ENCODE data around the gene CENPM. TPM values are rescaled to one million over a fixed set of nuclear protein-coding genes. Genes with fewer than 3 reads are reported as not detected.

CENPM gene
- polyA plus RNA-seq, 6 donors from 2014 or later = 41.2 to 70.9 (median 53.0) TPM

- Mint-ChIP-seq H3K27me3 (no peaks in the 10 kb centered on the region), H3K27ac (peak overlapping the region; percentile 97 to 100 (median 99)), H3K9me3 (no peaks in the 10 kb centered on the region), H3K4me1 (peaks cover 38 to 82% (median 78%) of the 10 kb centered on the region in 3 donors), H3K4me3 (peak overlapping the region; percentile 68 to 98 (median 96)), H3K36me3 (peaks cover 5 to 15% of the 10 kb centered on the region in 2 donors)
- no peak for ATAC-seq (ENCODE audit: low read depth in 2 of 2)
- DNase-seq = no peak
These were observed 23.9 kb downstream of the CENPM start for GRCh38 chr22:41922940-41923594.

- Mint-ChIP-seq H3K27ac (peak overlapping the region; percentile 97 to 100 (median 99)), H3K4me3 (peak overlapping the region; percentile 54 to 98 (median 82)), H3K36me3 (peaks cover 5 to 15% of the 10 kb centered on the region in 2 donors), H3K4me1 (peaks cover 37 to 82% (median 78%) of the 10 kb centered on the region in 3 donors), H3K27me3 (no peaks in the 10 kb centered on the region), H3K9me3 (no peaks in the 10 kb centered on the region)
- no peak for ATAC-seq (ENCODE audit: low read depth in 2 of 2)
- DNase-seq = no peak
These were observed 24.6 kb downstream of the CENPM start for GRCh38 chr22:41922328-41922727.

- Mint-ChIP-seq H3K36me3 (peaks cover 5 to 8% of the 10 kb centered on the region in 2 donors), H3K9me3 (no peaks in the 10 kb centered on the region), H3K27me3 (peaks cover 0 to 11% (median 0%) of the 10 kb centered on the region in 3 donors), H3K27ac (peak overlapping the region; percentile 97 to 100 (median 99)), H3K4me1 (peaks cover 47 to 89% (median 87%) of the 10 kb centered on the region in 3 donors), H3K4me3 (peak overlapping the region; percentile 79 to 98 (median 87))
- ATAC-seq (ENCODE audit: low read depth in 2 of 2) (peak; percentile 10 to 15), DNase-seq (peak; percentile 81)
These were observed 26.5 kb downstream of the CENPM start for GRCh38 chr22:41920271-41920976.

- H3K4me1 Mint-ChIP-seq = peaks cover 44 to 87% (median 81%) of the 10 kb centered on the region in 3 donors
- H3K9me3 Mint-ChIP-seq = no peaks in the 10 kb centered on the region
- H3K27ac Mint-ChIP-seq = peak overlapping the region; percentile 97 to 100 (median 99)
- peak overlapping the region; percentile 79 to 98 (median 87) for H3K4me3 Mint-ChIP-seq
- peak; percentile 88 for DNase-seq
- peaks cover 0 to 11% (median 0%) of the 10 kb centered on the region in 3 donors for H3K27me3 Mint-ChIP-seq
- peaks cover 0 to under 1% of the 10 kb centered on the region in 2 donors for H3K36me3 Mint-ChIP-seq
- peak; percentile 43 to 49 for ATAC-seq (ENCODE audit: low read depth in 2 of 2)
These were observed 27.4 kb downstream of the CENPM start for GRCh38 chr22:41919357-41920224.

GRCh38 chr22:41917903-41918791, 28.8 kb downstream of the CENPM start:
- H3K4me3 Mint-ChIP-seq = peak overlapping the region; percentile 33 to 98 (median 87)
- no peaks in the 10 kb centered on the region for H3K36me3 Mint-ChIP-seq
- peaks cover 4 to 11% (median 4%) of the 10 kb centered on the region in 3 donors for H3K27me3 Mint-ChIP-seq
- H3K27ac Mint-ChIP-seq = peak overlapping the region; percentile 86 to 100 (median 99)
- ATAC-seq (ENCODE audit: low read depth in 2 of 2) (no peak), DNase-seq (peak; percentile 67)
- no peaks in the 10 kb centered on the region for H3K9me3 Mint-ChIP-seq
- peaks cover 45 to 77% (median 76%) of the 10 kb centered on the region in 3 donors for H3K4me1 Mint-ChIP-seq

- H3K36me3 Mint-ChIP-seq = no peaks in the 10 kb centered on the region
These were observed 29.5 kb downstream of the CENPM start for GRCh38 chr22:41917375-41917902.

GRCh38 chr22:41916745-41917358, 30.1 kb downstream of the CENPM start:
- no peak for DNase-seq
- ATAC-seq (ENCODE audit: low read depth in 2 of 2) = no peak
- Mint-ChIP-seq H3K9me3 (no peaks in the 10 kb centered on the region), H3K27ac (peak overlapping the region in 5 of 6 donors; percentile 78 to 100 (median 96)), H3K36me3 (no peaks in the 10 kb centered on the region), H3K4me3 (peak overlapping the region in 7 of 8 donors; percentile 47 to 86 (median 75)), H3K4me1 (peaks cover 42 to 77% (median 74%) of the 10 kb centered on the region in 3 donors), H3K27me3 (peaks cover 11 to 16% (median 15%) of the 10 kb centered on the region in 3 donors)

More at GRCh38 chr22:41917375-41917902, 29.5 kb downstream of the CENPM start:
- Mint-ChIP-seq H3K4me1 (peaks cover 45 to 77% (median 76%) of the 10 kb centered on the region in 3 donors), H3K4me3 (peak overlapping the region in 6 of 8 donors; percentile 25 to 86 (median 70)), H3K27ac (peak overlapping the region in 5 of 6 donors; percentile 78 to 100 (median 96)), H3K27me3 (peaks cover 11% of the 10 kb centered on the region in 3 donors), H3K9me3 (no peaks in the 10 kb centered on the region)
- no peak for DNase-seq
- no peak for ATAC-seq (ENCODE audit: low read depth in 2 of 2)

- Mint-ChIP-seq H3K27ac (peak overlapping the region; percentile 79 to 99 (median 88)), H3K4me1 (peaks cover 49 to 77% (median 72%) of the 10 kb centered on the region in 3 donors), H3K4me3 (peak overlapping the region; percentile 69 to 86 (median 78)), H3K36me3 (no peaks in the 10 kb centered on the region), H3K27me3 (peaks cover 11 to 25% (median 15%) of the 10 kb centered on the region in 3 donors), H3K9me3 (no peaks in the 10 kb centered on the region)
- DNase-seq (no peak), ATAC-seq (ENCODE audit: low read depth in 2 of 2) (no peak)
These were observed 31.0 kb downstream of the CENPM start for GRCh38 chr22:41915786-41916493.

- Mint-ChIP-seq H3K27ac (peak within 1 kb of the TSS; percentile 79 to 99 (median 88)), H3K27me3 (peaks cover 11 to 25% (median 15%) of the 10 kb centered on the region in 3 donors), H3K9me3 (no peaks in the 10 kb centered on the region), H3K4me1 (peaks cover 45 to 70% (median 65%) of the 10 kb centered on the region in 3 donors), H3K36me3 (no peaks in the 10 kb centered on the region), H3K4me3 (peak within 1 kb of the TSS; percentile 73 to 86 (median 78))
- DNase-seq (no peak), ATAC-seq (ENCODE audit: low read depth in 2 of 2) (peak; percentile 25 to 26)
These were observed 31.7 kb downstream of the CENPM start, which contains the start of gene SHISA8 for GRCh38 chr22:41915035-41915785. Gene SHISA8, minus strand, starts transcription at chr22:41915074. Its CDS starts 407 bp downstream, at chr22:41914667.

GRCh38 chr22:41914611-41915034, 32.3 kb downstream of the CENPM start:
- DNase-seq = no peak
- Mint-ChIP-seq H3K27ac (peak overlapping the region in 1 of 6 donors; percentile 88), H3K4me3 (peak overlapping the region in 1 of 8 donors; percentile 69), H3K9me3 (no peaks in the 10 kb centered on the region), H3K36me3 (no peaks in the 10 kb centered on the region), H3K4me1 (peaks cover 42 to 67% (median 62%) of the 10 kb centered on the region in 3 donors), H3K27me3 (peaks cover 11 to 25% (median 15%) of the 10 kb centered on the region in 3 donors)
- no peak for ATAC-seq (ENCODE audit: low read depth in 2 of 2)

All from naive B cell (primary cell).